BE2C (cell line): ENCODE measurements around the gene ZBTB9.
A peak's percentile ranks its signal among the peaks of the same experiment; 100 is the strongest.

Source experiments
- DNase-seq: peaks from one replicate; pipeline ENCODE4 v3.0.0-alpha.2; 2020
- H3K27me3 ChIP-seq: fragments of 250-450 bp; sonication (Bioruptor Pico); 2 replicates; pipeline ENCODE4 v1.5.1; 2020; ENCODE audit warnings: mild to moderate bottlenecking
- H3K36me3 ChIP-seq: fragments of 250-450 bp; sonication (Bioruptor Pico); 2 replicates; pipeline ENCODE4 v1.5.1; 2020; ENCODE audit warnings: mild to moderate bottlenecking
- H3K4me1 ChIP-seq: fragments of 250-450 bp; sonication (Bioruptor Pico); 2 replicates; pipeline ENCODE4 v1.5.1; 2020
- H3K4me3 ChIP-seq: 2 replicates; pipeline ENCODE4 v1.5.1; 2011; ENCODE audit warnings: low read depth, low read length
- H3K9me3 ChIP-seq: fragments of 250-450 bp; sonication (Bioruptor Pico); 2 replicates; pipeline ENCODE4 v1.5.1; 2020
- TF ChIP-seq, protein P1 (sequence below): IDR thresholded peaks from 2 replicates; pipeline ENCODE4 v1.5.1; 2012; ENCODE audit warnings: mild to moderate bottlenecking, low read depth, low read length

ZBTB9 gene

DNA sequence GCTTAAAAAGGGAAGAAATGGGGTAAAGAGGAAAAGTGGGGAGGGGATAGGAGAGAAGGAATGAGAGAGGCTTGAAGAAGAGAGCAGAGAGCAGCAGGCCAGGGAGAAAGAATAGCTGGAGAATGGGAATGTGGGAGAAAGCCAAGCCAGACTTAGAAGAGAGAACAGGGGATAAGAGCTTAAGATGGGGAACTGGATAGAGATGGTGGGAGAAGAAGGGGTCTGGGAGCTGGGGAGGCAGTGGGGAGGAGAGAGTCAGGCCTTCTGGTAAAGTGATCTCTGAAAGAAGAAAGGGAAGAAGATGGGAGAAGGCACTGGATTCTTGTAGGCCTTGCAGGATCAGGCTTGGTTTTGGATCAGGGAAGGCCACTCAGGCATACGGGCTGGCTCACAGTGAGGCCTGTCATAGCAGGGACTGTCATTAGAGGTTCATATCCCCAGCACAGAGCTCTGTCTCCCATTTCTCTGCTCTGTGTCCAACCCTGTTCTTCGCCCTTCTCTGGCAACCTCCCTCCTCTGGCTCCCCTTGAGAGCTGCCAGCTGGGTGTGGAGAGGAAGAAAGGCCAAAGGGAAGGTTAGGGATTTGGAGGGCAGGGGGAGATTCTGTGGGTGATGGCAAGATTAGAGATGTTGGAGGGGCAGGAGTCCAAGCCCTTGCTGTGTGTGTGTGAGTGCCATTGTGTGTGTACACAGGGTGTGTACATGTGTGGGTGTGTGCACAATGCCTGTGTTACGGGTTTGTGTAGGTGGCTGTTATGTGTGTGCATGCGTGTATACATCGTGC is 25.2 kb upstream of the ZBTB9 start:
- Histone ChIP-seq H3K4me3 (no peak overlapping the region), H3K4me1 (peaks cover 6% of the 10 kb centered on the region; the same call in 1 of the 2 replicates), H3K27me3 (no peaks in the 10 kb centered on the region), H3K9me3 (no peaks in the 10 kb centered on the region), H3K36me3 (no peaks in the 10 kb centered on the region)
- TF ChIP-seq, protein P1, sequence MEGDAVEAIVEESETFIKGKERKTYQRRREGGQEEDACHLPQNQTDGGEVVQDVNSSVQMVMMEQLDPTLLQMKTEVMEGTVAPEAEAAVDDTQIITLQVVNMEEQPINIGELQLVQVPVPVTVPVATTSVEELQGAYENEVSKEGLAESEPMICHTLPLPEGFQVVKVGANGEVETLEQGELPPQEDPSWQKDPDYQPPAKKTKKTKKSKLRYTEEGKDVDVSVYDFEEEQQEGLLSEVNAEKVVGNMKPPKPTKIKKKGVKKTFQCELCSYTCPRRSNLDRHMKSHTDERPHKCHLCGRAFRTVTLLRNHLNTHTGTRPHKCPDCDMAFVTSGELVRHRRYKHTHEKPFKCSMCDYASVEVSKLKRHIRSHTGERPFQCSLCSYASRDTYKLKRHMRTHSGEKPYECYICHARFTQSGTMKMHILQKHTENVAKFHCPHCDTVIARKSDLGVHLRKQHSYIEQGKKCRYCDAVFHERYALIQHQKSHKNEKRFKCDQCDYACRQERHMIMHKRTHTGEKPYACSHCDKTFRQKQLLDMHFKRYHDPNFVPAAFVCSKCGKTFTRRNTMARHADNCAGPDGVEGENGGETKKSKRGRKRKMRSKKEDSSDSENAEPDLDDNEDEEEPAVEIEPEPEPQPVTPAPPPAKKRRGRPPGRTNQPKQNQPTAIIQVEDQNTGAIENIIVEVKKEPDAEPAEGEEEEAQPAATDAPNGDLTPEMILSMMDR = no peak
- DNase-seq = no peak

DNA sequence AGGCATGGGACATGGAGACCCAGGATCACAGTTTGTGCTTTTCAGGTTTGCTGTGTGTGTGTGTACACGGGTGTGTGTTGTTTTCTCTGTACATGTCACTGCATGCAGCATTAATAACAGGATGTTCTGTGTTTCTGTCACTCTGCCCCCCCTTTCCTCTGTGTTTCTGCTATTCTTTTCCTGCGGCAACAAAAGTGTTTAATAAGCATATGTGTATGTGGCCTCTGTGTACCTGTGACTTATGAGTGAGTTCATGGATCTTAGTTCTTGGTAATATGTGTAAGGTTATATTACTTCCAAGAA is 24.7 kb upstream of the ZBTB9 start:
- no peaks in the 10 kb centered on the region for H3K27me3 ChIP-seq
- TF ChIP-seq, protein P1 = no peak
- no peak overlapping the region for H3K4me3 ChIP-seq
- peaks cover 6% of the 10 kb centered on the region; the same call in 1 of the 2 replicates for H3K4me1 ChIP-seq
- no peak for DNase-seq
- H3K9me3 ChIP-seq = no peaks in the 10 kb centered on the region
- H3K36me3 ChIP-seq = no peaks in the 10 kb centered on the region

GRCh38 chr6:33430334-33430733 is 24.0 kb upstream of the ZBTB9 start:
- DNase-seq = no peak
- H3K36me3 ChIP-seq = peaks cover under 1% of the 10 kb centered on the region; the same call in 1 of the 2 replicates
- TF ChIP-seq, protein P1 = no peak
- H3K4me1 ChIP-seq = peaks cover 6% of the 10 kb centered on the region; the same call in 1 of the 2 replicates
- H3K4me3 ChIP-seq = no peak overlapping the region
- no peaks in the 10 kb centered on the region for H3K27me3 ChIP-seq
- no peaks in the 10 kb centered on the region for H3K9me3 ChIP-seq

DNA sequence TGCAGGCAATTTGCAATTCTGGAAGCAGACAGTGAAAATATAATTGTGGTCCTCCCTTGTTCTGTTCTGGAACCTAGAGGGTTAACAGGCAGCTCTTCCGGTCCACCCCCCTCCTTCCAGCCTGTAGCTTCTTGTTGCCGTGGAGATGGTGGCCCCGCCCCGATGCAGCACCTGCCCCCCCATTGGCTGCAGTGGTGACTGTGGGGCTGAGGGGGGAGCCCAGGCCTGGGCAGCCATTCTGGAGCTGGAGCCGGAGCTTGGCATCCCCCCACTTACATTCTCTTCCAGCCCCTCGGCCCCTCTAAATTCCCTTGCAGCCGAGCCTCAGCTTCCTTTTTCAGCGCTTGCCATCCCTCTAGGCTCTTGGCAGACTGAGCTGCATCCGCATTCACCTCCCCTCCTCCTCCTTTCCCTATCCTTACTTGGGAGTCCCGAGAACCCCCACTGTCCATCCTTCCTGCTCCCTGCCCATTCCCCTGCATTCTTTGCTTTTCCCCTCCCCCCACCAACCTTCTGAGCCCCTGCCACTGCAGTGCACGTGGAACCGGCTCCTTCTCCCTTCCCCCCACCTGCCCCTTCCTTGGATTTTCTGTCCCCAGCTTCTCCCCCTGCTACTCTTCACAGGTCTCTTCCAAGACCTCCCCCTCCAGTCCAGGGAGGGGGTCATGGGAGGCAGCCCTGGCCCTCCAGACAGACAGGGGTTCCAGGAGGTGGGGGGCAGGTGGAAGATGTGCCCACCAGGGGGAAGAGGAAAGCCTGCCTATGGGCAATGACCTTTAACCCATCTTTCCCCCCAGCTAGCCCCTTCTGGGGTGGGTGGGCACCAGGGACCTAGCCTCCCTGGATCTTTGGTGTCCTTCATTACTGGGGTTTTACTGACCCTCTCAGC is 23.1 kb upstream of the ZBTB9 start:
- TF ChIP-seq, protein P1 = no peak
- peaks cover 5% of the 10 kb centered on the region; the same call in 1 of the 2 replicates for H3K36me3 ChIP-seq
- peak overlapping the region; percentile 47 for H3K4me3 ChIP-seq
- no peaks in the 10 kb centered on the region for H3K27me3 ChIP-seq
- peaks cover 6% of the 10 kb centered on the region; the same call in 1 of the 2 replicates for H3K4me1 ChIP-seq
- peak; percentile 81 for DNase-seq
- H3K9me3 ChIP-seq = no peaks in the 10 kb centered on the region

DNA sequence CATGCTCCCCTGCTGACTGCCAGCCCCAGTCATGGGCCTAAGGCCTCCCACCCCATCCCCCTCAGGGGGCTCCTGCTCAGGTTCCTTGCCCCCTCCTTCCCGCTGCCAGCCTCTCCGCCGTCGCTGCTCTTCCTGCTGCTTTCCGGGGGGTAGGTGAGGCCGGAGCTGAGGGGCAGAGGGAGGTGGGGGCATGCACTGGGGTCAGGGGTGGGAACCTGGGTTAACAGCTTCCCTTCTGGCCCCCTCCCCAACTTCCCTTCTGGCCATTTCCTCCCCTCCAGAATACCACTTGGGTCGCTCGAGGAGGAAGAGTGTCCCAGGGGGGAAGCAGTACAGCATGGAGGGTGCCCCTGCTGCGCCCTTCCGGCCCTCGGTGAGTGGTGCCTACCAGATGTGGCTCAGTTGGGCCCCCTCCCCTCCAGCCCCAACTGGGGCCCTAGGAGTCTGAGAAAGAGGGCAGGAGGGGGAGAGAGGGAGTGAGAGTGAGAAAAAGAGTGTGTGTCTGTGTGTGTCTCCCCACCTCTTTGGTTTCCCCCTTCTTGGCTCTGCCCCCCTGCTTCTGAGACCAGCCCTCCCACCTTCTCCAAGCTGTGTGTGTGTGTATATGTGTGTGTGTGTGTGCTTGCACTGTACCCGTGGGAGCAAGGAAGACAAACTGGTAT is 22.4 kb upstream of the ZBTB9 start:
- Histone ChIP-seq H3K4me3 (no peak overlapping the region), H3K36me3 (peaks cover 10% of the 10 kb centered on the region; the same call in 1 of the 2 replicates), H3K4me1 (peaks cover 6% of the 10 kb centered on the region; the same call in 1 of the 2 replicates), H3K9me3 (no peaks in the 10 kb centered on the region), H3K27me3 (no peaks in the 10 kb centered on the region)
- TF ChIP-seq, protein P1 = no peak
- DNase-seq = no peak
